Keratinocyte (primary cell): Measurements from ENCODE around the gene OR2B6. TPM values are rescaled to one million over a fixed set of nuclear protein-coding genes. Genes with fewer than 3 reads are reported as not detected.

ENCODE experiments used
- DNase-seq: peaks from one replicate; pipeline ENCODE4 v3.0.0-alpha.2; 2011; ENCODE audit warnings: low read depth, missing footprints, low spot score
- FAIRE-seq: peaks from 2 replicates; lab custom pipeline; 2011; peaks lifted over from hg19 to GRCh38; lab: Jason Lieb, UNC
- H2AFZ ChIP-seq: 2 replicates; pipeline ENCODE4 v1.6.0; 2012; ENCODE audit warnings: low read length, control low read depth, inconsistent platforms; ENCODE audit not compliant: control insufficient read depth
- H3K27ac ChIP-seq: 2 replicates; pipeline ENCODE4 v1.5.1; 2011; ENCODE audit warnings: low read length; ENCODE audit not compliant: control insufficient read depth, insufficient read depth
- H3K27me3 ChIP-seq: 3 replicates; pipeline ENCODE4 v1.6.0; 2011; ENCODE audit warnings: low read length; ENCODE audit not compliant: control insufficient read depth, insufficient read depth; ENCODE audit errors: extremely low read depth
- H3K36me3 ChIP-seq, 2 experiments: 2 replicates in 1 of 2; 3 replicates in 1 of 2; pipeline ENCODE4 v1.5.1; 2011; ENCODE audit warnings: low read length in 2 of 2, mild to moderate bottlenecking in 1 of 2; ENCODE audit not compliant: control insufficient read depth in 2 of 2, insufficient read depth in 2 of 2; ENCODE audit errors: extremely low read depth in 1 of 2
- H3K4me1 ChIP-seq: 3 replicates; pipeline ENCODE4 v1.5.1; 2011; ENCODE audit warnings: low read length; ENCODE audit not compliant: control insufficient read depth, insufficient read depth; ENCODE audit errors: extremely low read depth
- H3K4me2 ChIP-seq: 3 replicates; pipeline ENCODE4 v1.6.0; 2011; ENCODE audit warnings: low read depth, low read length; ENCODE audit not compliant: control insufficient read depth, insufficient read depth; ENCODE audit errors: extremely low read depth
- H3K4me3 ChIP-seq, 3 experiments: fragments of 200-600 bp in 1 of 3; sonication (generic) in 1 of 3; 2 replicates in 2 of 3; 3 replicates in 1 of 3; pipeline ENCODE4 v1.5.1; 2011 to 2016; ENCODE audit warnings: low read length in 3 of 3, mild to moderate bottlenecking in 3 of 3, control low read depth in 2 of 3, inconsistent platforms in 1 of 3, low read depth in 1 of 3, mixed read lengths in 1 of 3, mixed run types in 1 of 3, moderate library complexity in 1 of 3; ENCODE audit not compliant: control insufficient read depth in 2 of 3, insufficient read depth in 2 of 3; ENCODE audit errors: extremely low read depth in 1 of 3
- H3K79me2 ChIP-seq: 2 replicates; pipeline ENCODE4 v1.6.0; 2012; ENCODE audit warnings: low read length; ENCODE audit not compliant: control insufficient read depth, insufficient read depth
- H3K9ac ChIP-seq: 3 replicates; pipeline ENCODE4 v1.6.0; 2011; ENCODE audit warnings: low read length; ENCODE audit not compliant: control insufficient read depth, insufficient read depth; ENCODE audit errors: extremely low read depth
- H3K9me1 ChIP-seq: 3 replicates; pipeline ENCODE4 v1.6.0; 2011; ENCODE audit warnings: low read length; ENCODE audit not compliant: control insufficient read depth, insufficient read depth; ENCODE audit errors: extremely low read depth
- H3K9me3 ChIP-seq: 2 replicates; pipeline ENCODE4 v1.5.1; 2012; ENCODE audit warnings: low read depth, low read length; ENCODE audit not compliant: control insufficient read depth
- H4K20me1 ChIP-seq: 3 replicates; pipeline ENCODE4 v1.6.0; 2011; ENCODE audit warnings: low read length; ENCODE audit not compliant: control insufficient read depth, insufficient read depth; ENCODE audit errors: extremely low read depth
- EZH2 ChIP-seq: IDR thresholded peaks from one replicate; pipeline ENCODE4 v1.6.1; 2012; ENCODE audit warnings: inconsistent platforms, mild to moderate bottlenecking, low read length, moderate library complexity
- dilution Hi-C: fragments of 300-500 bp; cut with MboI; formaldehyde crosslinking; loops from one replicate; pipeline ENCODE4 v1.7.0; 2020; ENCODE audit warnings: low sequenced_read_pairs; ENCODE audit not compliant: extremely low pct_ligation_motif_present
- polyA plus RNA-seq, 5 experiments: library from polyadenylated mRNA; depleted of rRNA in 3 of 5; stranded (reverse) in 3 of 5; stranded (forward) in 1 of 5; unstranded in 1 of 5; fragments of >200 nt; gene quantifications; 1 replicate in 1 of 5; 2 replicates in 3 of 5; 3 replicates in 1 of 5; pipeline versions ENCODE4 v1.2.1 to v1.2.3, GENCODE V29; 2011 to 2012; ENCODE audit warnings: missing spikeins in 2 of 5, low read depth in 1 of 5, low replicate concordance in 1 of 5
- TF ChIP-seq, protein P1 (sequence below), 3 experiments: IDR thresholded peaks in 1 of 3; conservative IDR thresholded peaks in 1 of 3; optimal IDR thresholded peaks in 1 of 3; 2 replicates in 2 of 3; 3 replicates in 1 of 3; pipeline versions ENCODE3 to v1.5.1; 2011; ENCODE audit warnings: low read length in 3 of 3, mild to moderate bottlenecking in 3 of 3, moderate library complexity in 2 of 3, control low read depth in 1 of 3, inconsistent platforms in 1 of 3; ENCODE audit not compliant: insufficient read depth in 2 of 3; ENCODE audit errors: extremely low read depth in 1 of 3

Gene OR2B6
- polyA plus RNA-seq, 1 donor (not counting 4 experiments of a cell fraction or from before 2014, with no cell fraction given): not detected

- Histone ChIP-seq H3K9ac (no peak overlapping the region), H3K27ac (no peak overlapping the region), H3K4me3 (no peak overlapping the region), H3K4me1 (peaks cover 6% of the 10 kb centered on the region), H3K27me3 (peaks cover 4% of the 10 kb centered on the region), H3K9me3 (no peaks in the 10 kb centered on the region), H3K36me3 (no peaks in the 10 kb centered on the region), H2AFZ (no peak overlapping the region), H4K20me1 (no peaks in the 10 kb centered on the region), H3K79me2 (no peaks in the 10 kb centered on the region), H3K4me2 (no peak overlapping the region), H3K9me1 (no peaks in the 10 kb centered on the region)
- no peak for TF ChIP-seq EZH2
- TF ChIP-seq, protein P1, sequence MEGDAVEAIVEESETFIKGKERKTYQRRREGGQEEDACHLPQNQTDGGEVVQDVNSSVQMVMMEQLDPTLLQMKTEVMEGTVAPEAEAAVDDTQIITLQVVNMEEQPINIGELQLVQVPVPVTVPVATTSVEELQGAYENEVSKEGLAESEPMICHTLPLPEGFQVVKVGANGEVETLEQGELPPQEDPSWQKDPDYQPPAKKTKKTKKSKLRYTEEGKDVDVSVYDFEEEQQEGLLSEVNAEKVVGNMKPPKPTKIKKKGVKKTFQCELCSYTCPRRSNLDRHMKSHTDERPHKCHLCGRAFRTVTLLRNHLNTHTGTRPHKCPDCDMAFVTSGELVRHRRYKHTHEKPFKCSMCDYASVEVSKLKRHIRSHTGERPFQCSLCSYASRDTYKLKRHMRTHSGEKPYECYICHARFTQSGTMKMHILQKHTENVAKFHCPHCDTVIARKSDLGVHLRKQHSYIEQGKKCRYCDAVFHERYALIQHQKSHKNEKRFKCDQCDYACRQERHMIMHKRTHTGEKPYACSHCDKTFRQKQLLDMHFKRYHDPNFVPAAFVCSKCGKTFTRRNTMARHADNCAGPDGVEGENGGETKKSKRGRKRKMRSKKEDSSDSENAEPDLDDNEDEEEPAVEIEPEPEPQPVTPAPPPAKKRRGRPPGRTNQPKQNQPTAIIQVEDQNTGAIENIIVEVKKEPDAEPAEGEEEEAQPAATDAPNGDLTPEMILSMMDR (optimal IDR thresholded peaks at IDR 0.05 in 1 of 3, IDR thresholded peaks at IDR 0.05 in 1 of 3, conservative IDR thresholded peaks at IDR 0.05 in 1 of 3; ENCODE audit: extremely low read depth in 1 of 3, insufficient read depth in 2 of 3, low read length in 3 of 3): no peak
- no peak for DNase-seq
- dilution Hi-C loops: no loop called here
- FAIRE-seq: no peak
Observed at GRCh38 chr6:28004350-28005151, 47.5 kb downstream of the OR2B6 start.

DNA sequence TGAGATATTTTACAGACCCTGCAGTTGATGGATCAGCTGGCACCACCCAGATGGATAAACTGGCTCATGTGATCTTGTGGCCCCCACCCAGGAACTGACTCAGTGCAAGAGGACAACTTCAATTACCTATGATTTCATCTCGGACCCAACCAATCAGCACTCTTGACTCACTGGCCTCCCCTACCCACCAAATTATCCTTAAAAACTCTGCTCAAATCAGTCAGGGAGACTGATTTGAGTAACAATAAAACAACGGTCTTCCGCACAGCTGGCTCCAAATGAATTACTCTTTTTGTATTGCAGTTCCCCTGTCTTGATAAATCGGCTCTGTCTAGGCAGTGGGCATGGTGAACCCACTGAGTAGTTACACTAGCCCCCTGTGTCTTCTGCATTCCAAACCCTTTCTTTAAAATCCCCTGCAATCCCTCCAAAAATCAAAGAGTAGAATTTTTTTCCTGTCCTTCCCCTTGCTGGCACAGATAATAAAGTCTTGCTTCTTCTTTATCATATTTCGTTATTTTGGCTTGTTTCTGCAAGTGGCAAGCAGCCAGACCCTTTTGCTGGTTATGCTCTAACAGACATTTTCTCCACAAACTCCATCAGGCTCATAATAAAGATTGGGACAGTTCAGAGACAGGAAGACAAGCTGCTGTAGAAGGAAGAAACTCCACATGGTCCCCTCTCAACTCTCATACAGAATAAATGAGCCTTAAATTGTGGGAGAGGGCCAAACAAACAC lies 48.3 kb downstream of the OR2B6 start:
- H4K20me1 ChIP-seq: no peaks in the 10 kb centered on the region
- no peak overlapping the region for H3K4me2 ChIP-seq
- H3K36me3 ChIP-seq: no peaks in the 10 kb centered on the region
- FAIRE-seq: no peak
- no peak overlapping the region for H3K27ac ChIP-seq
- no peak for DNase-seq
- no peak overlapping the region for H2AFZ ChIP-seq
- H3K79me2 ChIP-seq: no peaks in the 10 kb centered on the region
- no peak for TF ChIP-seq EZH2
- TF ChIP-seq, protein P1 (optimal IDR thresholded peaks at IDR 0.05 in 1 of 3, IDR thresholded peaks at IDR 0.05 in 1 of 3, conservative IDR thresholded peaks at IDR 0.05 in 1 of 3; ENCODE audit: extremely low read depth in 1 of 3, insufficient read depth in 2 of 3, low read length in 3 of 3): no peak
- dilution Hi-C loops: no loop called here
- no peaks in the 10 kb centered on the region for H3K9me1 ChIP-seq
- peaks cover 4% of the 10 kb centered on the region for H3K27me3 ChIP-seq
- H3K9ac ChIP-seq: no peak overlapping the region
- H3K4me1 ChIP-seq: peaks cover 6% of the 10 kb centered on the region
- no peak overlapping the region for H3K4me3 ChIP-seq
- H3K9me3 ChIP-seq: no peaks in the 10 kb centered on the region
